ENCODE data around the gene KATNA1. TPM values are rescaled to one million over a fixed set of nuclear protein-coding genes. Genes with fewer than 3 reads are reported as not detected.

The KATNA1 gene
- total and polyA plus RNA-seq, 9 of the 15 experiments (the other 6 are each of a cell fraction or from before 2014, with no cell fraction given), result 22.5 to 76.9 (median 45.0) TPM

GRCh38 chr6:149565527-149566409 lies 82.7 kb downstream of the KATNA1 start, which contains the start of gene GINM1 (continued):
- TF ChIP-seq CHD7 (IDR thresholded peaks at IDR 0.05; ENCODE audit: low read depth, low read length) (no peak), ZNF3 (CRISPR knock-in tag; IDR thresholded peaks at IDR 0.05) (no peak), EWSR1 (IDR thresholded peaks at IDR 0.05; ENCODE audit: borderline replicate concordance, low read depth, partially characterized antibody) (no peak), HCFC1 (IDR thresholded peaks at IDR 0.05; ENCODE audit: low read depth, low read length) (no peak), ZNF121 (CRISPR knock-in tag; conservative IDR thresholded peaks at IDR 0.05) (no peak), ZNF695 (CRISPR knock-in tag; IDR thresholded peaks at IDR 0.05) (no peak), ZFP36 (IDR thresholded peaks at IDR 0.05; ENCODE audit: low read depth, low read length, partially characterized antibody) (no peak), KLF13 (tag; IDR thresholded peaks at IDR 0.05; ENCODE audit: borderline replicate concordance, low read depth) (no peak), NCOR1 (IDR thresholded peaks at IDR 0.05) (no peak), TAF1 (IDR thresholded peaks at IDR 0.05; ENCODE audit: control insufficient read depth, extremely low read depth, insufficient read depth, low read length, severe bottlenecking) (peak; percentile 72), ZNF57 (CRISPR knock-in tag; IDR thresholded peaks at IDR 0.05) (no peak), EGR1 (conservative IDR thresholded peaks at IDR 0.05) (no peak)
- TF ChIP-seq, protein P1, sequence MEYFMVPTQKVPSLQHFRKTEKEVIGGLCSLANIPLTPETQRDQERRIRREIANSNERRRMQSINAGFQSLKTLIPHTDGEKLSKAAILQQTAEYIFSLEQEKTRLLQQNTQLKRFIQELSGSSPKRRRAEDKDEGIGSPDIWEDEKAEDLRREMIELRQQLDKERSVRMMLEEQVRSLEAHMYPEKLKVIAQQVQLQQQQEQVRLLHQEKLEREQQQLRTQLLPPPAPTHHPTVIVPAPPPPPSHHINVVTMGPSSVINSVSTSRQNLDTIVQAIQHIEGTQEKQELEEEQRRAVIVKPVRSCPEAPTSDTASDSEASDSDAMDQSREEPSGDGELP (CRISPR knock-in tag; IDR thresholded peaks at IDR 0.05; ENCODE audit: borderline replicate concordance), result peak; percentile 93
- TF ChIP-seq, protein P2, sequence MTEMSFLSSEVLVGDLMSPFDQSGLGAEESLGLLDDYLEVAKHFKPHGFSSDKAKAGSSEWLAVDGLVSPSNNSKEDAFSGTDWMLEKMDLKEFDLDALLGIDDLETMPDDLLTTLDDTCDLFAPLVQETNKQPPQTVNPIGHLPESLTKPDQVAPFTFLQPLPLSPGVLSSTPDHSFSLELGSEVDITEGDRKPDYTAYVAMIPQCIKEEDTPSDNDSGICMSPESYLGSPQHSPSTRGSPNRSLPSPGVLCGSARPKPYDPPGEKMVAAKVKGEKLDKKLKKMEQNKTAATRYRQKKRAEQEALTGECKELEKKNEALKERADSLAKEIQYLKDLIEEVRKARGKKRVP (CRISPR knock-in tag; IDR thresholded peaks at IDR 0.05), result no peak
